H1 (cell line): ENCODE measurements around the gene EPHA7. TPM values are rescaled to one million over a fixed set of nuclear protein-coding genes. Genes with fewer than 3 reads are reported as not detected.

Experiments
- CTCF ChIA-PET: fragments of 300-600 bp; sonication (Branson Sonifier 250); formaldehyde crosslinking; loops from one replicate; lab custom pipeline; 2021; ENCODE audit not compliant: partially characterized antibody; lab: Charles Lee
- POLR2A ChIA-PET: fragments of 300-600 bp; sonication (Branson Sonifier 250); formaldehyde crosslinking; loops from one replicate; lab custom pipeline; 2021; ENCODE audit warnings: inconsistent platforms; ENCODE audit not compliant: partially characterized antibody; lab: Charles Lee
- DNase-seq, 2 experiments: peaks; one replicate each; pipeline versions ENCODE4 v3.0.0 to v3.0.0-alpha.2; 2010 to 2022; ENCODE audit warnings: low spot score in 2 of 2, low read depth in 1 of 2, mixed read lengths in 1 of 2
- FAIRE-seq: peaks from 2 replicates; lab custom pipeline; 2011; peaks lifted over from hg19 to GRCh38; lab: Jason Lieb, UNC
- H2AFZ ChIP-seq: 2 replicates; pipeline ENCODE4 v1.8.1; 2012; ENCODE audit warnings: low read length, inconsistent platforms
- H2AK5ac ChIP-seq: 2 replicates; pipeline ENCODE4 v1.6.1; 2013; ENCODE audit warnings: low read depth, low read length
- H2BK120ac ChIP-seq: replicated peaks from 2 replicates; pipeline ENCODE3; 2013; ENCODE audit warnings: low read depth, low read length, inconsistent platforms
- H2BK12ac ChIP-seq: 2 replicates; pipeline ENCODE4 v1.6.1; 2013; ENCODE audit warnings: low read depth, low read length
- H2BK15ac ChIP-seq: 2 replicates; pipeline ENCODE4 v1.6.1; 2013; ENCODE audit warnings: low read length
- H2BK20ac ChIP-seq: 2 replicates; pipeline ENCODE4 v1.6.1; 2013; ENCODE audit warnings: low read length
- H2BK5ac ChIP-seq: 2 replicates; pipeline ENCODE4 v1.6.1; 2013; ENCODE audit warnings: low read depth, low read length
- H3K14ac ChIP-seq: 2 replicates; pipeline ENCODE4 v1.6.1; 2013; ENCODE audit warnings: inconsistent platforms; ENCODE audit not compliant: insufficient read length
- H3K18ac ChIP-seq: 2 replicates; pipeline ENCODE4 v1.6.1; 2013; ENCODE audit warnings: low read length; ENCODE audit errors: extremely low read depth
- H3K23ac ChIP-seq: 2 replicates; pipeline ENCODE4 v1.6.1; 2013; ENCODE audit warnings: inconsistent platforms; ENCODE audit not compliant: insufficient read length
- H3K23me2 ChIP-seq: 2 replicates; pipeline ENCODE4 v1.6.1; 2013; ENCODE audit warnings: low read depth, low read length
- H3K27ac ChIP-seq: 2 replicates; pipeline ENCODE4 v1.6.1; 2011; ENCODE audit warnings: low read depth, low read length, inconsistent platforms
- H3K27me3 ChIP-seq, 4 experiments: replicated peaks in 1 of 4; 1 replicate in 1 of 4; 2 replicates in 3 of 4; pipeline versions ENCODE4 v1.6.1 to v1.8.1; 2011 to 2013; ENCODE audit warnings: low read length in 3 of 4, mild to moderate bottlenecking in 3 of 4, inconsistent platforms in 2 of 4, mixed read lengths in 2 of 4, moderate library complexity in 1 of 4; ENCODE audit not compliant: control insufficient read depth in 3 of 4, insufficient read depth in 3 of 4; ENCODE audit errors: extremely low read depth in 1 of 4
- H3K36me3 ChIP-seq, 4 experiments: 2 replicates each; pipeline versions ENCODE4 v1.6.1 to v1.8.1; 2011 to 2013; ENCODE audit warnings: mild to moderate bottlenecking in 4 of 4, low read length in 3 of 4, moderate library complexity in 2 of 4, control low read depth in 1 of 4, inconsistent platforms in 1 of 4; ENCODE audit not compliant: insufficient read depth in 4 of 4, control insufficient read depth in 2 of 4
- H3K4ac ChIP-seq: replicated peaks from 2 replicates; pipeline ENCODE3; 2013; ENCODE audit warnings: low read length, low read depth, mixed read lengths, inconsistent platforms; ENCODE audit not compliant: insufficient read length
- H3K4me1 ChIP-seq, 4 experiments: replicated peaks in 1 of 4; 1 replicate in 1 of 4; 2 replicates in 3 of 4; pipeline versions ENCODE4 v1.6.1 to v1.8.1; 2011 to 2013; ENCODE audit warnings: low read length in 3 of 4, inconsistent platforms in 2 of 4, mixed read lengths in 1 of 4; ENCODE audit not compliant: insufficient read depth in 4 of 4, control insufficient read depth in 3 of 4
- H3K4me2 ChIP-seq, 2 experiments: 2 replicates each; pipeline versions ENCODE4 v1.6.1 to v1.8.1; 2011 to 2013; ENCODE audit warnings: low read depth in 2 of 2, low read length in 2 of 2, control low read depth in 1 of 2, inconsistent platforms in 1 of 2, mild to moderate bottlenecking in 1 of 2; ENCODE audit not compliant: insufficient read depth in 1 of 2
- H3K4me3 ChIP-seq, 4 experiments: fragments of 200-600, 300-600 bp in 1 of 4; sonication (generic), shearing (Covaris generic), sonication (Bioruptor Twin) in 1 of 4; 2 replicates each; pipeline versions ENCODE4 v1.5.1 to v1.8.1; 2011 to 2016; ENCODE audit warnings: low read length in 4 of 4, low read depth in 3 of 4, control low read depth in 2 of 4, inconsistent platforms in 2 of 4, mild to moderate bottlenecking in 2 of 4, mixed read lengths in 1 of 4, moderate library complexity in 1 of 4; ENCODE audit not compliant: insufficient read depth in 2 of 4; ENCODE audit errors: extremely low read depth in 1 of 4
- H3K56ac ChIP-seq: replicated peaks from 2 replicates; pipeline ENCODE3; 2013; ENCODE audit warnings: low read depth, mild to moderate bottlenecking, mixed read lengths, low read length, inconsistent platforms; ENCODE audit not compliant: insufficient read length
- H3K79me1 ChIP-seq: 2 replicates; pipeline ENCODE4 v1.6.1; 2013; ENCODE audit warnings: low read depth, low read length, control low read depth
- H3K79me2 ChIP-seq, 2 experiments: 2 replicates each; pipeline versions ENCODE4 v1.6.1 to v1.8.1; 2012 to 2013; ENCODE audit warnings: low read length in 2 of 2, mild to moderate bottlenecking in 2 of 2, inconsistent platforms in 1 of 2; ENCODE audit not compliant: insufficient read depth in 2 of 2, control insufficient read depth in 1 of 2
- H3K9ac ChIP-seq, 4 experiments: replicated peaks in 1 of 4; 1 replicate in 1 of 4; 2 replicates in 3 of 4; pipeline versions ENCODE4 v1.6.1 to v1.8.1; 2011 to 2013; ENCODE audit warnings: low read depth in 3 of 4, low read length in 3 of 4, control low read depth in 2 of 4, mild to moderate bottlenecking in 2 of 4, moderate library complexity in 2 of 4, inconsistent platforms in 1 of 4; ENCODE audit errors: extremely low read depth in 1 of 4
- H3K9me3 ChIP-seq, 2 experiments: 2 replicates each; pipeline versions ENCODE4 v1.6.1 to v1.8.1; 2012 to 2013; ENCODE audit warnings: mild to moderate bottlenecking in 2 of 2, moderate library complexity in 2 of 2, control low read depth in 1 of 2, inconsistent platforms in 1 of 2, low read depth in 1 of 2, low read length in 1 of 2, mixed read lengths in 1 of 2; ENCODE audit not compliant: insufficient read depth in 2 of 2
- H4K20me1 ChIP-seq, 2 experiments: replicated peaks in 1 of 2; 2 replicates each; pipeline versions ENCODE3 to v1.8.1; 2011 to 2013; ENCODE audit warnings: inconsistent platforms in 2 of 2, low read length in 2 of 2, mild to moderate bottlenecking in 1 of 2; ENCODE audit not compliant: insufficient read depth in 2 of 2, control insufficient read depth in 1 of 2
- H4K5ac ChIP-seq: 2 replicates; pipeline ENCODE4 v1.6.1; 2013; ENCODE audit warnings: low read length, low read depth, mixed read lengths, inconsistent platforms; ENCODE audit not compliant: insufficient read length
- H4K8ac ChIP-seq: 2 replicates; pipeline ENCODE4 v1.8.0; 2013; ENCODE audit warnings: mild to moderate bottlenecking, moderate library complexity, low read length, inconsistent platforms; ENCODE audit not compliant: insufficient read depth; ENCODE audit errors: extremely low read depth
- H4K91ac ChIP-seq: replicated peaks from 2 replicates; pipeline ENCODE3; 2013; ENCODE audit warnings: low read length, mixed read lengths, inconsistent platforms; ENCODE audit not compliant: insufficient read length
- BACH1 ChIP-seq: IDR thresholded peaks from 2 replicates; pipeline ENCODE4 v1.6.1; 2012; ENCODE audit warnings: low read length, improper control_type of control experiment
- BRCA1 ChIP-seq: IDR thresholded peaks from 2 replicates; pipeline ENCODE4 v1.6.1; 2012; ENCODE audit warnings: low read depth, low read length, improper control_type of control experiment
- CBX8 ChIP-seq: fragments of 300-800, 300-1000 bp; sonication (generic); IDR thresholded peaks from 2 replicates; pipeline ENCODE4 v1.7.1; 2016; ENCODE audit warnings: low read depth, low read length, borderline replicate concordance
- CHD2 ChIP-seq: IDR thresholded peaks from 2 replicates; pipeline ENCODE4 v1.6.1; 2012; ENCODE audit warnings: low read length, improper control_type of control experiment
- E2F6 ChIP-seq: IDR thresholded peaks from 2 replicates; pipeline ENCODE4 v1.6.1; 2012; ENCODE audit warnings: inconsistent platforms
- EGR1 ChIP-seq: IDR thresholded peaks from 2 replicates; pipeline ENCODE4 v1.6.1; 2011; ENCODE audit warnings: low read depth, low read length, borderline replicate concordance
- EP300 ChIP-seq, 2 experiments: IDR thresholded peaks; 1 replicate in 1 of 2; 2 replicates in 1 of 2; pipeline ENCODE4 v1.6.1; 2011 to 2012; ENCODE audit warnings: low read depth in 2 of 2, low read length in 2 of 2, mild to moderate bottlenecking in 2 of 2, borderline replicate concordance in 1 of 2, inconsistent platforms in 1 of 2, moderate library complexity in 1 of 2
- KDM4A ChIP-seq: IDR thresholded peaks from one replicate; pipeline ENCODE4 v1.7.1; 2012; ENCODE audit warnings: low read depth, mild to moderate bottlenecking, moderate library complexity, low read length, inconsistent platforms; ENCODE audit not compliant: severe bottlenecking
- RFX5 ChIP-seq: IDR thresholded peaks from 2 replicates; pipeline ENCODE4 v1.6.1; 2011; ENCODE audit warnings: low read depth, low read length, improper control_type of control experiment, borderline replicate concordance
- SP1 ChIP-seq: IDR thresholded peaks from 2 replicates; pipeline ENCODE4 v1.6.1; 2011; ENCODE audit warnings: low read depth, low read length
- SRF ChIP-seq: IDR thresholded peaks from 2 replicates; pipeline ENCODE4 v1.6.1; 2011; ENCODE audit warnings: mild to moderate bottlenecking, low read depth, low read length, moderate library complexity
- TAF1 ChIP-seq: IDR thresholded peaks from 2 replicates; pipeline ENCODE4 v1.6.1; 2011; ENCODE audit warnings: mild to moderate bottlenecking, low read depth, low read length
- TAF7 ChIP-seq: optimal IDR thresholded peaks from 2 replicates; pipeline ENCODE3; 2011; ENCODE audit warnings: low read depth, mild to moderate bottlenecking, inconsistent platforms, low read length, moderate library complexity, borderline replicate concordance
- TCF12 ChIP-seq: IDR thresholded peaks from 2 replicates; pipeline ENCODE4 v1.6.1; 2011; ENCODE audit warnings: low read depth, mild to moderate bottlenecking, low read length
- WGBS, 2 experiments: shearing (Covaris generic) in 1 of 2; methylation state at CpG; one replicate each; pipeline versions ENCODE4 v1.1.6 to v1.1.7; 2013 to 2015; ENCODE audit warnings: low lambda C conversion rate in 2 of 2, mixed read lengths in 2 of 2, inconsistent platforms in 1 of 2, low coverage in 1 of 2, missing lambda C conversion rate in 1 of 2; ENCODE audit not compliant: insufficient replicate concordance in 2 of 2, insufficient coverage in 1 of 2, insufficient read length in 1 of 2; ENCODE audit errors: extremely low coverage in 1 of 2, missing lambda C conversion rate in 1 of 2; 5-methylcytosine and 5-hydroxymethylcytosine counted together
- polyA plus RNA-seq, 7 experiments: library from polyadenylated mRNA; depleted of rRNA in 3 of 7; stranded (reverse) in 5 of 7; unstranded in 2 of 7; fragments of >200 nt in 5 of 7; fragments of 200-250 nt in 2 of 7; gene quantifications; 1 replicate in 5 of 7; 2 replicates in 1 of 7; 4 replicates in 1 of 7; pipeline versions ENCODE4 v1.2.1 to v1.2.3, GENCODE V29; 2011 to 2013; ENCODE audit warnings: missing spikeins in 2 of 7, mixed read lengths in 2 of 7
- total RNA-seq: library from RNA; stranded (reverse); fragmentation: NEBNext Ultra II Directional; extraction: Animal tissue kit (Norgen Biotek cat#: 25700); gene quantifications from 2 replicates; pipeline ENCODE4 v1.2.1, GENCODE V29; 2021

EPHA7 gene
- total and polyA plus RNA-seq, 2 of the 8 experiments (the other 6 are each of a cell fraction or from before 2014, with no cell fraction given), result 1.3 to 6.8 TPM

- H2BK120ac ChIP-seq, result no peak overlapping the region
- no peak overlapping the region for H3K4ac ChIP-seq
- no peaks in the 10 kb centered on the region for H3K79me2 ChIP-seq
- DNase-seq (no peak), FAIRE-seq (no peak)
- no peaks in the 10 kb centered on the region for H3K4me1 ChIP-seq
- no peak overlapping the region for H4K8ac ChIP-seq
- no peaks in the 10 kb centered on the region for H3K23me2 ChIP-seq
- no peak overlapping the region for H2BK20ac ChIP-seq
- H2BK5ac ChIP-seq, result no peak overlapping the region
- H4K5ac ChIP-seq, result no peak overlapping the region
- no peak overlapping the region for H2AFZ ChIP-seq
- H3K23ac ChIP-seq, result no peak overlapping the region
- no peak overlapping the region for H3K14ac ChIP-seq
- H4K20me1 ChIP-seq, result no peaks in the 10 kb centered on the region
- no peak overlapping the region for H3K56ac ChIP-seq
- no peaks in the 10 kb centered on the region for H3K9me3 ChIP-seq
- no peak overlapping the region for H4K91ac ChIP-seq
- ChIA-PET POLR2A (no interaction called here), CTCF (interaction anchor here (0.6 kb wide), 1 partner anchor 42 kb away, joined by 3 read pairs; no protein-coding TSS in a partner anchor)
- H3K4me2 ChIP-seq, result no peak overlapping the region
- H3K9ac ChIP-seq, result no peak overlapping the region
- no peak for TF ChIP-seq KDM4A
- no peak for TF ChIP-seq CBX8
- TF ChIP-seq EP300 (IDR thresholded peaks at IDR 0.05; ENCODE audit: borderline replicate concordance in 1 of 2, low read depth in 2 of 2, low read length in 2 of 2), result no peak
- no peak for TF ChIP-seq SP1
- no peak for TF ChIP-seq RFX5
- no peak for TF ChIP-seq BRCA1
- TF ChIP-seq EGR1, result no peak
- TF ChIP-seq E2F6, result no peak
- TF ChIP-seq TCF12, result no peak
- TF ChIP-seq BACH1, result no peak
- TF ChIP-seq SRF, result no peak
- no peak for TF ChIP-seq CHD2
- no peak for TF ChIP-seq TAF7
- TF ChIP-seq TAF1, result no peak
- no peak overlapping the region for H3K27ac ChIP-seq
- H3K79me1 ChIP-seq, result no peaks in the 10 kb centered on the region
- no peak overlapping the region for H2BK12ac ChIP-seq
- H2AK5ac ChIP-seq, result no peak overlapping the region
- no peak overlapping the region for H3K4me3 ChIP-seq
- 83% methylated on average over 1 of the region's 1 CpG; no CpG with 5 or more reads in 1 of the 2 experiments for WGBS, 2 experiments
- no peaks in the 10 kb centered on the region for H3K27me3 ChIP-seq
- H3K18ac ChIP-seq, result no peak overlapping the region
- H3K36me3 ChIP-seq, result no peaks in the 10 kb centered on the region
- no peak overlapping the region for H2BK15ac ChIP-seq
Observed at GRCh38 chr6:93392797-93393196, 26.6 kb downstream of the EPHA7 start.
